Inflammatory macrophage treated with lipopolysaccharide for 1 hour (primary cell): ENCODE measurements around the gene OR2AT4.
"Not testable (repeated sequence)": the region's sequence is repeated elsewhere in the genome, so short reads cannot be mapped to it uniquely, and the experiment has no call there.

Experiments
- DNase-seq, 2 donors: peaks; one replicate each; pipeline ENCODE4 v3.0.0-alpha.2; 2020 to 2022

Gene OR2AT4

DNA sequence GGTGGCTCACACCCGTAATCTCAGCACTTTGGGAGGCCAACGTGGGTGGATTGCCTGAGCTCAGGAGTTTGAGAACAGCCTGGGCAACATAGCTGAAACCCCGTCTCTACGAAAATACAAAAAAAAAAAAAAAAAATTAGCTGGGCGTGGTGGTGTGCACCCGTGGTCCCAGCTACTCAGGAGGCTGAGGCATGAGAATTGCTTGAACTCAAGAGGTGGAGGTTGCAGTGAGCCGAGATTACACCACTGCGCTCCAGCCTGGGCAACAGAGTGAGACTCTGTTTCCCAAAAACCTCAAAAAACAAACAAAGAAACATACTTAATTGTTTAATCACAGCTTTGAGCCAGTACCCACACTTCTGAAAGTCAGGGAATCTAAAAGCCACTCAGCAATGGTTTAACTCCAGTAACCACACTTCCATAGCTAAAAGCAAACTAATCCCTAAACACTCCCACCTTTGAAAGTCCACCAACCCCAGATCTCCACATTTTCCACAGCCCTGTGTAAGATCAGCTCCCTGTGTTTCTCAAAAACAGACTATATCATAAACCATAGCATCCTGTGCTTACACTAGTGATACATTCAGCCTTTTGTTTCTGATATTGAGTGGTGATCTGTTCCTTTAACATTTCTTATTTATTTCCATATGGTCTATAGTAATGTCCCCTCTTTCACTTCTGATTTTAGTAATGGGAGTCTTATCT, 4.9 kb upstream of the OR2AT4 start:
- no peak for DNase-seq

DNA sequence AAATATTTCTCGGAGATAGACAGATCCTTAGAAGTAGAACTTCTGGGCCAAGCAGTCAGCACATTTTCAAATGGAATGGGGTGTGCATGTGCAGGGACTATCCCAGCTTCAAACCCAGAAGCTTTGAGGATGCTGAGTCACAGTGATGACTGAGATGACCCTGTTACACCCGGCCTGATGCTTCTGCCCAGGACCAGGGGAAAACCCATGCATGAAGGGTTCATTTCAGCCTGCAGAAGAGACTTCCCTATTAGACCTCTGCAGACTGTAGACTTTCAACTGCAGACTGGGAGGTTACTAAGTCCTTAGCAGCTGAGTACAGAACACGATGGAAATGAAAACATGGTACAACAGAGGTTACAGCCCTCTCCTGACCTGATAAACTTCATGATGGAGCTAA, 3.6 kb upstream of the OR2AT4 start:
- DNase-seq = peak; percentile 90 to 96

DNA sequence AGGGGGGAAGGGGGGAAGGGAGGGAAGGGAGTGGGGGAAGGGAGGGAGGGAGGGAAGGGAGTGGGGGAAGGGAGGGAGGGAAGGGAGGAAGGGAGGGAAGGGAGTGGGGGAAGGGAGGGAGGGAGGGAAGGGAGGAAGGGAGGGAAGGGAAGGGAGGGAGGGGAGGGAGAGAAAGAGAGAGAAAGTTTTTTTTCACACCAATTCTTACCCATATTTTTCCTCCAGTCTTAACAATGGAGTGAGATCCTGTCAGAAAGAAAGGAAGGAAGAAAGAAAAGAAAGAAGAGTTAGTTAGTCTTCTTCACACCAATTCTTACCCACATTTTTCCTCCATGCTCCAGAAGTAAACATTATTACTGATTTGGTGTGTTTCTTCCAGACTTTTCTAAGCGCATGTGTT, 3.0 kb upstream of the OR2AT4 start:
- no peak for DNase-seq

DNA sequence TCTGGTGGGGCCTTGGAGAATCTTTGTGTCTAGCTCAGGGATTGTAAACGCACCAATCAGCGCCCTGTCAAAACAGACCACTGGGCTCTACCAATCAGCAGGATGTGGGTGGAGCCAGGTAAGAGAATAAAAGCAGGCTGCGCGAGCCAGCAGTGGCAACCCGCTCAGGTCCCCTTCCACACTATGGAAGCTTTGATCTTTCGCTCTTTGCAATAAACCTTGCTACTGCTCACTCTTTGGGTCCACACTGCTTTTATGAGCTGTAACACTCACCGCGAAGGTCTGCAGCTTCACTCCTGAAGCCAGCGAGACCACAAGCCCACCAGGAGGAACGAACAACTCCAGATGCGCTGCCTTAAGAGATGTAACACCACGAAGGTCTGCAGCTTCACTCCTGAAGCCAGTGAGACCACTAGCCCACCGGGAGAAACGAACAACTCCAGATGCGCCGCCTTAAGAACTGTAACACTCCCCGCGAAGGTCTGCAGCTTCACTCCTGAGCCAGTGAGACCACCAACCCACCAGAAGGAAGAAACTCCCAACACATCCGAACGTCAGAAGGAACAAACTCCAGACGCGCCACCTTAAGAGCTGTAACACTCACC, 2.3 kb upstream of the OR2AT4 start:
- DNase-seq = not testable (repeated sequence)

DNA sequence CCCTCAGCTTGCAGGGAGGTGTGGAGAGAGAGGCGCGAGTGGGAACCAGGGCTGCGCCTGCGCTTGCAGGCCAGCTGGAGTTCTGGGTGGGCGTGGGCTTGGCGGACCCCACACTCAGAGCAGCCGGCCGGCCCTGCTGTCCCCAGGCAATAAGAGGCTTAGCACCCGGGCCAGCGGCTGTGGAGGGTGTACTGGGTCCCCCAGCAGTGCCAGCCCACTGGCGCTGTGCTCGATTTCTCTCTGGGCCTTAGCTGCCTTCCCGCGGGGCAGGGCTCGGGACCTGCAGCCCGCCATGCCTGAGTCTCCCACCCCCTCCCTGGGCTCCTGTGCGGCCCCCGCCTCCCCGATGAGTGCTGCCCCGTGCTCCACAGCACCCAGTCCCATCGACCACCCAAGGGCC, 1.5 kb upstream of the OR2AT4 start:
- not testable (repeated sequence) for DNase-seq

DNA sequence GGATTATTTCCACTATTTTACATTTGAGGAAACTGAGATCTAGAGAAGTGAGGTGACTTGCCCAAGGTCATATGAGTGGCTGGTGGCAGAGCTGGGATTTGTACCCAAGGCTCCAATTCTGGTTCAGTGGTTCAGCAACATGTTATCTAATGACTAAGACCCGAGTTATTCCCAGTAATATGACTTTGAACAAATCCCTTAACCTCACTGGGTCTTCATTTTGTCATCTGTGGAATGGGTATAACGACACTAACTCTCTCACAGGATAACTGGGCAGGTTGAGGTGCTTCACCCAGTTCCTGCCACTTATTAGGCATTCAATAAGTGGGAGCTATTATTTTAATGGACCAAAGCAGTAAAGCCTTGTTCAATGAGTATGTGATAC, 489 bp upstream of the OR2AT4 start:
- DNase-seq = no peak

DNA sequence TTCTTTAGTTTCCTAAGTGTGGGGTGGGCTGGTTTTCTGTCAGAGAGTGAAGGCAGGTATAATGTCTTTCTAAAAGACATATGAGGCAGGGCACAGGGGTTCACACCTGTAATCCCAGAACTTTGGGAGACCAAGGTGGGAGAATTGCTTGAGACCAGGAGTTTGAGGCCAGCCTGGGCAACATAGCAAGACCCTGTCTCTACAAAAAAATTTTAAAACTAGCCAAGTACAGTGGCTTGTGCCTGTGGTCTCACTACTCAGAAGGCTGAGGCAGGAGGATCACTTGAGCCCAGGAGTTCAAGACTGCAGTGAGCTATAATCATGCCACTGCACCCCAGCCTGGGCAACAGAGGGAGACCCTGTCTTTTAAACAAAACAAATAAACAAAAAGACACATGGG, 2.3 kb downstream of the OR2AT4 start:
- not testable (repeated sequence) for DNase-seq

DNA sequence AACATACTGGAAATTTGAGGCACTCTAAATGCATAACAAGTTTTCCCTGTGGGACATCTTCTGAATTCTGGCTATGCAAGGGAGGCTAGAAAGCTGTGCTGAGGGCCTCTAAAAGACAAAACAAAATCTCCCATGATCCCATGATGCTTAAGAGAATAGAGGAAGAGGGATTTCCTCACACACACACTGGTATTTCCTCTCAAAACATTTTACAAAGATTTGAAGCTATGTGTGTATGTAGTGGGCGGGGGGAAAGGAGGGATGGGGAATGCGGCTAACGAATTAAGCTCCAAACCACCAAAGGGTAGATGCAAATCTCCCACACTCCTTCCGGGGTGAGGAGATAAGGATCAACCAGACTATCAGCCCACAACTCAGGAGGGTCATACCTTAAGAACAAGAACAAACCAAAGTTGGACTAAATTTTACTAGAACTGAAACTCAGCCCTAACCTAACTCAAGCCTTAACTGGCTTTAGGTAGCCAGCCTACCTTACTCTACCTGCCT, 6.0 kb downstream of the OR2AT4 start:
- peak; percentile 30 to 66 for DNase-seq

DNA sequence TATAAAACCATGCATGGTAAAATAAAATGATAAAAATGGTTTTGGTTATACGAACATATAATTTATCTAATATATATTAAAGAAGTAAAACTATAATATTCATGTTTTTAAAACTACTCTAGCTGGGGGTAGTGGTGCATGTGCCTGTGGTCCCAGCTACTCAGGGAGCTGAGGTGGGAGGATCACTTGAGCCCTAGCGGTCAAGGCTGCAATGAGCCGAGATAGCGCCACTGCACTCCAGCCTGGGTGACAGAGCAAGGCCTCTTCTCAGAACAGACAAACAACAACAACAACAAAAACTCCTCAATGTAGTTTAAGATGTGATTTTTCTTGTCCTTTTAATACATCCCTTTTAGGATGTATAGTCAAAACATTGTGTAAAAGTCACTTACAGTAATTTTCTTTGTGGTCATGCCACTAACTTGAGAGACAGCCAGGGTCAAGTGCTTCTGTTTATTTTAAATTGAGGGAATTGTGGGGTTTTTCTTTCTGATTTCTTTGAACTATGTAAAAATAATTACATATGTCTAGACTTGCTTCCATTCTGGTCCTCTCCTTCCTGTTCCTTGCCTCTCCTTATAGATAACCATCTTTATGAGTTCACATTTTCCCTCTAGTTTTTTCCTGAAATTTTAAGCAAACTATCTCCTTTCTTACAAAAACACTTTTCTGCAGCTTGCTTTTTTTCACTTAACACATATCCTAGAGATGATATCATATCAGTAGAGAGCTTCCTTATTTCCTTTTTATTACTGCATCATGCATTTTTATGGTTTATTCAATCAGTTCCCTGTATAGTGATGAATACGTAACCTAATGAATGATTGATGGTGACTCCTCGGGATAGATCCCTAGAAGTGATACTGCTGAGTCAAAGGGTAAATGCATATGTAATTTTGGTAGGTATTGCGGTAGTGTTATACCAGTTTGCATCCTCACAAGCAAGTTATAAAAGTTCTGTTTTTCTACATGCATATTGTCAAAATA, 9.1 kb downstream of the OR2AT4 start:
- peak in 1 of 2 donors; percentile 7 for DNase-seq

DNA sequence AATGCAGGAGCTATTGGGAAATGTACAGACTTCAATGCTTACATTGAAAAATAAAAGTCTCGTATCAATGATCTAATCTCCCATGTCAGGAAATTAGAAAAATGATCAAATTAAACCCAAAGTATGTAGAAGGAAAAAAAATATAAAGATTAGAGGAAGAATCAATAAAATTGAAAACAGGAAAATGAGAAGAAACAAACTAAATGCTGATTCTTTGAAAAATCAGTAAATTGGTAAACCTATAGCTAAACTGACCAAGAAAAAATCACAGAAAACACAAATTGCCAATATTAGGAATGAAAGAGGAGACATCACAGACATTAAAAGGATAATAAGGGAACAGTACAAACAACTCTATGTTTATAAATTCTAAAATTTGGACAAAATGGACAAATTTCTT, 11.8 kb downstream of the OR2AT4 start:
- no peak for DNase-seq

DNA sequence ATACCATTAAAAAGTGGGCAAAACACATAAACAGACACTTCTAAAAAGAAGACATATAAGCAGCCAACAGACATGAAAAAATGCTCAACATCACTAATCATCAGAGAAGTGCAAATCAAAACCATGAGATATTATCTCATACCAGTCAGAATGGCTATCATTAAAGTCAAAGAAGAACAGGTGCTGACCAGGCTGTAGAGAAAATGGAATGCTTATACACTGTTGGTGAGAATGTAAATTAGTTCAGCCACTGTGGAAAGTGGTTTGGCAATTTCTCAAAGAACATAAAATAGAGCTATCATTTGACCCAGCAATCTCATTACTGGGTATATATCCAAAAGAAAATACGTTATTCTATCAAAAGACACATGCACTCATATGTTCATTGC, 13.5 kb downstream of the OR2AT4 start:
- DNase-seq = no peak

DNA sequence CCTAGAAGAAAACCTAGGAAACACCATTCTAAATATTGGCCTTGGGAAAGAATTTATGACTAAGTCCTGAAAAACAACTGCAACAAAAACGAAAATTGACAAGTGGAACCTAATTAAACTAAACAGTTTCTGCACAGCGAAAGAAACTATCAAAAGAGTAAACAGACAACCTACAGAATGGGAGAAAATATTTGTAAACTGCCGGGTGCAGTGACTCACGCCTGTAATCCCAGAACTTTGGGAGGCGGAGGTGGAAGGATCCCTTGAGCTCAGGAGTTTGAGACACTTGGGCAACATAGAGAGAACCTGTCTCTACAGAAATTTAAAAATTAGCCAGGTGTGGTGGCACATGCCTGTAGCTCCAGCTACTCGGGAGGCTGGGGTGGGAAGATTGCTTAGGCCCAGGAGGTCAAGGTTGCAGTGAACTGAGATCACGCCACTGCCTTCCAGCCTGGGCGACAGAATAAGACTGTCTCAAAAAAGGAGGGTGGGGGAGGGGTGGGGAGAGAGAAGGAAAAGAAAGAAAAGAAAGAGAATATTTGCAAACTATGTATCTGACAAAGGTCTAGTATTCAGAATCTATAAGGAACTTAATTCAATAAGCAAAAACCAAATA, 14.0 kb downstream of the OR2AT4 start:
- no peak for DNase-seq

DNA sequence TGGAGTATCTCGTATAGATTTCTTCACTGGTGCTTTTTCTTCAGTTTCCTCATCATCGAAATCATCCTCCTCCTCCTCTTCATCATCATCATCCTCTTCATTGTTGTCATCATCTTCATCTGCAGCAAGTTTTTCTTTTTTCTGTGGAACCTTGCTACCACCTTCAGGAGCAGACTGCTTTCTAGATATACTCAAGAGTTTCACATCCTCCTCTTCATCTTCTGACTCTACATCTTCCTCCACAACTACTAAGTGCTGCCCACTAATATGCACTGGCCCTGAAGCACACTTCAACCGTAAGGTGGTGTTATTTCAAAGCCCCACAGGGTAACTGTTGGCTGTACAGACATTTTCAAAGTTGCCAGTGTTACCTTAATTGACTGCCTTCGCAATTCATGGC, 17.1 kb downstream of the OR2AT4 start:
- DNase-seq = no peak

DNA sequence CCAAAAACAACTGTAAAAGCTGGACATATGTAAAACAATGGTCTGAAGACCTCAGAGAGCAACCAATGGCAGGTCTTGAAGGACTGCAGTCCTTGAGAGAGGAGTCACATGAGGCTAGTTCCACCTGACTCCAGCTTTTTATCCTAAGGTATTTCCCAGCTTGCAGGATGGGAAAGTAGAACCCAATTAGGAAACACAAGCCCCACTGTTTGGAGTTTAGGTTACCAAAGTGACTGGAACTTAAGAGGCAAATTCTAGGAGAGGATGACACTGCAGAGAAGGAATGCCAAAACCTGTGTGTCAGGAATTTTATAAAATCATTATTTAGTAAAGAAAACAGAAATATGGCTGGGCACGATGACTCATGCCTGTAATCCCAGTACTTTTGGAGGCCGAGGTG, 18.4 kb downstream of the OR2AT4 start:
- DNase-seq = peak in 1 of 2 donors; percentile 11

DNA sequence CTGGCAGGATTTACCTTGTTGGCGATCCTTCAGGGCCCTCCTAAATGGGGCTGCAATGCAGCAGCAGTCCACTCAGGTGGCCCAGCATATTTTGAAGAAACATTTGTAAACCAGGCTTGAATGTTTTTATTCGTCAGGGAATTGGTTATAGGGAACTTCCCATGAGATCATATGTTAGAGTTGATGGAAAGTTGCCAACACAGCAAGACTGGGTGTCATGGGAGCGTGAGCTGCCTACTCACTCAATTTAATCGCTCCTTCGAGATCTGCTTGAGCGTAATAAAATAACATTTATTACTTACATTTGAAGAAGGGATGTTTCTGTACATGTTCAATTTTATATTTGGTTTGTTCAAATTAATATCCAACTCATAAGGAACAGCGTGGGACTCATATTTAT, 19.4 kb downstream of the OR2AT4 start:
- peak; percentile 54 to 72 for DNase-seq

DNA sequence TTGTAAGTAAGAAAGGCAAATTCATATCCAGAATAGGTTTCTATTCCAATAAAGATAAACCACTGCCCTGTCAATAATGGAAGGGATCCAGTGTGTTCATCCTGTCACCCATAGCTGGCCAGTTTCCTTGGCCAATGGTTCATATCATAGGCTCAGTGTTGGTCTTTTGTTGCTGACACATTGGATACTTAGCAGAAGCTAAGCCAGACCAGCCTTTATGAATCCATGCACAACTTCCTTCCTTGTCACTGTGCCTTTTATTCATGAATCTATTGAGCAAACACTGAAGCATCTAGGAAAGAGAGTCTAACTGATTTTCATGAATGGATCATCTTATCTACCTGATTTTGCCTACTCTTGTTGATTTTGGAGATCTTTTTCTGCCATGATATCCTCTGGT, 20.0 kb downstream of the OR2AT4 start:
- peak in 1 of 2 donors; percentile 18 for DNase-seq

DNA sequence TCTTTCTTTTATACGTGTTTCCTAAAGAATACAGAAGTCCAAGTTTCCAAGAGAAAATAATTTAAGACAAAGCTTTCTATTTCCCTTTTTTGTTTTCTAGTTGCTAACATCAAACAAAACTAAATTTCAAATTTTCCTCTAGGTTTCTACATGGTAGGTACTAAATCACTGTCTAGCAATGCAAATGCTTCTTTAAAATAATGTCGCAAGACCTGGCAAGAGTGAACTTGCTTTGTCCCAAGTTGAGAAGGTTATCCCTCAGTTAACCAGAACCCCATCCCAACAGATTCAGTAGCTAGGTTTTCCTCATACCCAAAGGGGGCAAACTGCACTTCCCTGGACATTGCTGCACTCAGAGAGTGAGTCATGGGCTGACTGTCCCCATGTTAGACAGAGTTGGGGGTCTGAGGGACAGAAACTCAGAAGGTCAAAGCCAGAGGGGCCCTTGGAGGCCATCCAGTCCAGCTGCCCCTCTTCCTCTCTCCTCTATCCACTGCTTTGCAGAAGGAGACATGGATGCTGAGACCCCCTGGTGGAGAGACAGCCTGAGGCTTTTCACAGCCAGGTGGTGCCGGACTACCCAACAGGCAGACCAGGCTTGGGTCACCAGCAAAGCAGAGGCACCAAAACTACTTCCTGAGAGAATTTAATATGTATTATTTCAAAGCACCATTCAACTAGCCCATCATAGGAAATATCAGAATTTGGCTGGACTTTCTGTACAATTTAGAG, 23.1 kb downstream of the OR2AT4 start:
- no peak for DNase-seq

DNA sequence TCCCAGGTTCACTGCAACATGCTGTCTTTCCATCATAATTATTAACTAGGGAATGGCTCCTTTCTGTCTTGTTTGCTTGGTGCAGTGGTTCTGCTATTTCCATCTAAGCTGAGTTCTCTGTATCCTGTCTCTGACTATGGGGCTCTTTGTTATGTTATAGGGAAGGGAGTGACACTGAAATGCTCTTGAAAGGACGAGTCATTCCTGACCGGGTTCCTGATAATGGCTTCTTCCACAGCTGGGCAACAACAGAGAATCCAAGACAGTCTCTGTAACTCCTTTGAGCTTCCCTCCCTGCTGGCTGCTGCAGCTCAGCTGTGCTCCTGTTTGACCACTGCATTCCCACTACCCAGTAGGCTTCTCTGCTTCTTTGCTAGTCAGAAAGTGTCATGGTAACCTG, 24.1 kb downstream of the OR2AT4 start:
- DNase-seq = no peak

DNA sequence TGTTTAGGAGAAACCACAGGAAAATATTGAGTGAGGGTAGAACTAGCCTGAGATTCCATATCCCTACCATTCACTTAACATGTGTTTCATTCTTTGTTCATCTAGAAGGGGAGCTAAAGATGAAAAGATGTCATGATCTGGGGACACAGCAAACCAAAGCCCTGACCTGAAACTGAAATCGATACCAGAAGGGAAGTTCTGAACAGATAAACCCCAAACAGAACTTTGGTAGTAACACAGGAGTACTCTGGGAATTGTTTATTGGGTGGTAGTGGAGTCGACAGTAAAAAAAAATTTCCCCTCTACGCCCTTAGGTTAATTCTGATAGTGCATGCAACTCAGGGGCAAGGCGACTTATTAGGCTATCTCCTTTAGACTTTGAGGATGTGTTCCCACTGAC, 27.2 kb downstream of the OR2AT4 start:
- DNase-seq = no peak

DNA sequence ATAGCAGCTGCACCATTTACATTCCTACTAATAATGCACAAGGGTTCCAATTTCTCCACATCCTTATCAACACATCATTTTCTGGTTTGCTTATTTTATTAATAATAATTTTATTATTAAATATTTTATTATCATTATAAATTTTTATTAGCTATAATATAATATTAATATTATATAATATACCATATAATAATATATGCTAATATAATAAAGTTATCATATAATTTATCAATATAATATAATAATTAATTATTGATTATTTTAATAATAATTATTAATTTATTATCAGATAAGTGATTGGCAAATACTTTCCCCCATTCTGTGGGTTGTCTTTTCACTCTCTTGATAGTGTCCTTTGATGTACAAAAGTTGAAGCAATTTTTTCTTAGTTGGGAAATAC, 27.7 kb downstream of the OR2AT4 start:
- no peak for DNase-seq

DNA sequence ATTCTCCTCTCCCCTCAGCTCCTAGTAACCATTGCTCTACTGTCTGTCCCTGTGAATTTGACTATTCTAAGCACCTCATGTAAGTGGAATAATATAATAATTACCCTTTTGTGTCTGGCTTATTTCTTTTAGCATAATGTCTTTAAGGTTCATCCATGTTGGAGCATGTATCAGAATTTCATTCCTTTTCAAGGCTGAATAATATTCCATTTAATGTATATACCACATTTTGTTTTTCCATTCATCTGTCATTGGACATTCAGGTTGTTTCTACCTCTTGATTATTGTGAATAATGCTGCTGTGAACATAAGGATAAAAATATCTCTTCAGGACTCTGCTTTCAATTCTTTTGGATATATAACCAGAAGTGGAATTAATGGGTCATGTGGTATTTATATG, 28.1 kb downstream of the OR2AT4 start:
- no peak for DNase-seq

DNA sequence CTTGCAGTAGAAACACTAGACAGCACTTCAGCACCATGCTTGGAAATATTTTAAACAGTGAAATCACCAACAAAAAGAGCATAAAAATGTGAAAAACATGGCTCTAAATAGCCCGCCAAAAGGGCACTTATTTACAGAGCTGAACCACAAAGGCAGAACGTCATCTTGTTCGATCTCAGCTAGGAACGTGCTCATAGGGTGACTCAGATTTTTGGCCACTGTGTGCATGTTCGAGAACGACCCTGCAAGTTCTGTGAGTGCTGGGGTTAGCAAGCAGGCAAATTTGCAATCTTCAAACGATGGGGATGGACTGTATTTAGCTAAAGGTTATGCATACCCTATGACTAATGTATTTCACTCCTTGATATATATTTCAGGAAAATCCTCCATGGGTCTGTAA, 30.6 kb downstream of the OR2AT4 start:
- no peak for DNase-seq
